ENCODE measurements around the gene MANBA.

The MANBA gene

DNA sequence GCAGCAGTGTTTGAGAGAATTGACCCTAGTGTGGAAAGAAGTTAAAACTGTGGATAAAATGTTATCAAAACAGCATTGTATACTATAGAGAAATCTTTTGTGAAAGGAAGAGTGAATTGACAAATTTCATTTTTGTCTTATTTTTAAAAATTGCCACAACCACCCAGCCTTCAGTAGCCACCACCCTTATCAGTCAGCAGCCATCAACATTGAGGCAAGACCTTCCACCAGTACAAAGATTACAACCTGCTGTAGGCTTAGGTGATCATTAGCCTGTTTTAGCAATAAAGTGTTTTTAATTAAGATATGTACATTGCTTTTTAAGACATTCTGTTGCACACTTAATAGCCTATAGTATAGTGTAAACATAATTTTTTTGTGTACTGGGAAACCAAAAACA is 168.5 kb downstream of the MANBA start:
- DNase-seq (ENCODE audit: low read depth): no peak

DNA sequence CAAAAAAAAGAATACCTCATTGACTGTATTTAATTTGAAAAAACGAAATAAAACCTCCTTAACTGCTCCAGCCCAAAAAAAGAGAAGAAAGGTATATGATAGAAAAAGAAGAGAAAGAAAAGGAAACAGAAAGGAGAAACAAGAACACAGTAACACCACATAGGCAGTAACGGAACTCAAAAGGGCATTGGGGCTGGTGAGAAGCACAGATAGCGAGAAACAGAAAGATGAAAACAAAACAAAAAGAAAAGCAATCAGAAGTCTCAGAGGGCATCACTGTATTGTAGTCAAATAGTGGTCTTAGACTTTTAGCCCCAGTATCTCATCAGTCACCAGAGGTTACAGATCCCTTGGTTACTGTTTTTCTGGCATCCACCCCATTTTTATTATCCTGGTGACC is 171.0 kb downstream of the MANBA start:
- DNase-seq (ENCODE audit: low read depth): no peak

DNA sequence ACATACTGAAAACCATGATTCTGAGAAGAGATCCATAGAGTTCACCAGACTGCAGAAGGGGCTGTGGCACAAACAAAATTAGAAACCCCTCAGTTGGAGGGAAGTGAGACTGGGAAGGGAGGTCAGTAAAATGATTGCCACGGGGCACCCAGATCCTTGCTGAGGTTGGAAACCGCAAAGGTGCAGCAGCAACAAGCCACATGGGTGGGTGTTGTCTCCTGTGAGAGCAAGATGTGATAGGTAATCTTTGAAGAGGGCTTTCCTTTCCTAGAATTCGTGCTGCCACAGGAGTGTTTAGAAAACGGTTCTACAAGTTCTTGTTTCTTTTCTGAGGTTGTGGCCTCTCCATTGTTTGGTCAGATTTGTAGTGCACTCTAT is 174.1 kb downstream of the MANBA start:
- DNase-seq (ENCODE audit: low read depth): no peak

DNA sequence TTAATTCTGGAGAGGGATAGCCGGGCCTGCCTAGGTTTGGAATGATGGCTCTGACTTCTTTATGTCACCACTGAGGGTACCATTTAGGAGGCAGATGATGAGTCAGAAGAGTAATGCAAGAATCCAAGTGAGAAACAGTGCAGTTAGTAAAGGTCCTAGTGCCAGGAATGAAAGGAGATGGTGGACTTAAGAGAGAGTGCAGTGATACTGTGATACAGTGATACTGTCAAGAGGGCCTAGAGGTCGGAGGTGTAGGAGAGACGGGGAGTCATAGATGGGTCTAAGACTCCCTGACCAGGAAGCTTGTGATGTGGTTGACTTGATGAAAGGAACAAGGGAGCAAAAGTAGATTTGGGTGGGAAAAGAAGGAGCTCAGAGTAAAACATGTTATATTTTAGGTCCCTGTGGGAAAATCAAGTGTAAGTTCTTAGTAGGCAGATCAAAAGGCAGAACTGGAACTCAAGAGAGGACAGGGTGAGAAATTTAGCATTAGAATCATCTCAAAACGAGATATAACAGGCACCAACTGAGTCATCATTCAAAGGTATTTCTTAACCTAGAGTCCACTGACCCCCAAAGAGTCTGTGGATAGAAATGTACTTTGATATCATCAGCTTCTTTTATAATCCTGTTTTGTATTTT is 174.6 kb downstream of the MANBA start:
- DNase-seq (ENCODE audit: low read depth): no peak

DNA sequence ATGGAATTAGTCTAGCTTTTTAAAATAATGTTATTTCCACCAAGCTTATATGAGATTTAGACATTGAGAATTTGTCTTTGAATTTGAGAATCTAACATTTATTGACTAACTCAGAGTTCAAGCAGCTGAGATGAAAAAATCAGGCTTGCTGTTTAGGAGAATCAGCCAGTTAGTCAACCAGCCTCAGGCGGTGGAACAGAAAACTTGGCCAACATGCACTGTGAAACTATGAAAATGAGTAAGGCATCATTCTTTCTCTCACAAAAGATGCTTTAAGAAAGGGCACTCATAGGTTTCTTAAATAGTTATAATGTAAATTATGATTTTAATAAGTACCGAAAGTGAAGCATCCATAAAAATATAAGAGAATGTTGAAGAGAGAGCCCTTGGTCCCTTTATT is 175.4 kb downstream of the MANBA start:
- no peak for DNase-seq (ENCODE audit: low read depth)

DNA sequence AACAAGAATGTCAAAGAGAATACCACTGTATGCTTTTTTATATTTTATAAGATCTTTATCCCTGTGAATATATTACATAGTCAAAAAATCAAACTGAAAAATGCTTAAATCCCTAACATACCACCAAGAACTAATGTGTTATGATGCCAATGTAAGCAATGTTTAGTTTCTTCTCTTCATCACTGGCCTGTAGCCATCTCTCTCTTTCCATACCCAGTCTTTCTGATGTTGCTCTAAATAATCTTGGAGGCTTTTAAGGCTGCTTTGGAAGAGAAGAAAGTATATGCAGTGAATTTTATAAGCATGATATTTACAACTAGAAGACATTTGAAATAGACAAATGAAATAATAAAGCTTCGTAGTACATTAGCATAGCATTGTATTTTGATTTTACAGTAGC is 176.7 kb downstream of the MANBA start:
- no peak for DNase-seq (ENCODE audit: low read depth)

Measured in HS-5 (cell line).